GM12878 (cell line): Measurements from ENCODE around the gene SLC4A5.

Source experiments
- CTCF ChIP-seq, 3 experiments: IDR thresholded peaks in 2 of 3; conservative IDR thresholded peaks in 1 of 3; 2 replicates each; pipeline ENCODE4 v1.5.1; 2011; ENCODE audit warnings: low read depth in 3 of 3, low read length in 3 of 3, mild to moderate bottlenecking in 3 of 3, control low read depth in 2 of 3, moderate library complexity in 2 of 3, inconsistent platforms in 1 of 3, mixed read lengths in 1 of 3; ENCODE audit not compliant: control insufficient read depth in 2 of 3, insufficient read depth in 1 of 3; ENCODE audit errors: extremely low read depth in 1 of 3
- EGR1 ChIP-seq, 2 experiments: IDR thresholded peaks; 1 replicate in 1 of 2; 2 replicates in 1 of 2; pipeline ENCODE4 v1.6.1; 2011 to 2012; ENCODE audit warnings: low read depth in 2 of 2, low read length in 2 of 2, borderline replicate concordance in 1 of 2, mild to moderate bottlenecking in 1 of 2, moderate library complexity in 1 of 2
- EP300 ChIP-seq, 2 experiments: fragments of 150-350 bp in 1 of 2; IDR thresholded peaks; 2 replicates each; pipeline ENCODE4 v1.6.1; 2011 to 2012; ENCODE audit warnings: low read depth in 2 of 2, low read length in 2 of 2, borderline replicate concordance in 1 of 2, improper control_type of control experiment in 1 of 2, inconsistent platforms in 1 of 2; ENCODE audit not compliant: control insufficient read depth in 1 of 2
- EZH2 ChIP-seq: IDR thresholded peaks from 2 replicates; pipeline ENCODE4 v1.6.1; 2012; ENCODE audit warnings: low read depth, mild to moderate bottlenecking, control low read depth, inconsistent platforms, low read length, borderline replicate concordance; ENCODE audit not compliant: control insufficient read depth
- HCFC1 ChIP-seq: fragments of 150-350 bp; IDR thresholded peaks from 2 replicates; pipeline ENCODE4 v1.6.1; 2014; ENCODE audit warnings: low read length
- ZBED1 ChIP-seq: IDR thresholded peaks from 2 replicates; pipeline ENCODE4 v1.6.1; 2016; ENCODE audit warnings: borderline replicate concordance
- ZNF207 ChIP-seq: fragments of 450-650 bp; IDR thresholded peaks from 2 replicates; pipeline ENCODE4 v1.6.1; 2014; ENCODE audit warnings: antibody characterized with exemption, mild to moderate bottlenecking, borderline replicate concordance
- ZNF274 ChIP-seq: IDR thresholded peaks from one replicate; pipeline ENCODE4 v1.8.0; 2011; ENCODE audit not compliant: insufficient read length, insufficient read depth

- TF ChIP-seq HCFC1 (no peak), EP300 (IDR thresholded peaks at IDR 0.05; ENCODE audit: borderline replicate concordance in 1 of 2, control insufficient read depth in 1 of 2, low read depth in 2 of 2, low read length in 2 of 2) (no peak), EGR1 (IDR thresholded peaks at IDR 0.05; ENCODE audit: borderline replicate concordance in 1 of 2, low read depth in 2 of 2, low read length in 2 of 2) (no peak), ZNF207 (no peak), EZH2 (no peak), ZBED1 (no peak), ZNF274 (no peak), CTCF (IDR thresholded peaks at IDR 0.05 in 2 of 3, conservative IDR thresholded peaks at IDR 0.05 in 1 of 3; ENCODE audit: control insufficient read depth in 2 of 3, extremely low read depth in 1 of 3, insufficient read depth in 1 of 3, low read depth in 3 of 3, low read length in 3 of 3) (no peak)
These were observed 49.8 kb downstream of the SLC4A5 start for GRCh38 chr2:74293191-74293991.
